Activated naive CD4-positive, alpha-beta T cell treated with anti-CD3 and anti-CD28 coated beads for 36 hours (primary cell): ENCODE data around the gene METTL3. TPM values are rescaled to one million over a fixed set of nuclear protein-coding genes. Genes with fewer than 3 reads are reported as not detected.
"Not testable (repeated sequence)": the region's sequence is repeated elsewhere in the genome, so short reads cannot be mapped to it uniquely, and the experiment has no call there.

ENCODE experiments used
- CTCF ChIA-PET: fragments of 350-600 bp; sonication (Branson Sonifier 250); formaldehyde crosslinking; loops from one replicate; lab custom pipeline; 2021; ENCODE audit warnings: antibody characterized with exemption; lab: Charles Lee
- DNase-seq: peaks from one replicate; pipeline ENCODE4 v3.0.0-alpha.2; 2020
- H3K27ac Mint-ChIP-seq: one replicate; pipeline ENCODE4 v1.8.0; 2021; ENCODE audit warnings: mild to moderate bottlenecking, mixed read lengths
- H3K27me3 Mint-ChIP-seq: one replicate; pipeline ENCODE4 v1.8.0; 2021; ENCODE audit warnings: low read depth, mixed read lengths
- H3K36me3 Mint-ChIP-seq: one replicate; pipeline ENCODE4 v1.8.0; 2021; ENCODE audit warnings: low read depth, mixed read lengths
- H3K4me1 Mint-ChIP-seq: one replicate; pipeline ENCODE4 v1.8.0; 2021; ENCODE audit warnings: low read depth, mixed read lengths
- H3K4me3 Mint-ChIP-seq: one replicate; pipeline ENCODE4 v1.8.0; 2021; ENCODE audit warnings: mild to moderate bottlenecking, moderate library complexity, mixed read lengths
- H3K9me3 Mint-ChIP-seq: one replicate; pipeline ENCODE4 v1.8.0; 2021; ENCODE audit warnings: mixed read lengths
- intact Hi-C: fragments of 100-400 bp; cut with micrococcal nuclease; formaldehyde crosslinking; loops from one replicate; pipeline ENCODE4 v1.15.1; 2023
- total RNA-seq, 2 experiments: library from RNA; stranded (reverse); gene quantifications; one replicate each; pipeline ENCODE4 v1.2.3, GENCODE V29; 2021

Gene METTL3
- total RNA-seq: 10 to 100 TPM; 60.6 TPM

DNA sequence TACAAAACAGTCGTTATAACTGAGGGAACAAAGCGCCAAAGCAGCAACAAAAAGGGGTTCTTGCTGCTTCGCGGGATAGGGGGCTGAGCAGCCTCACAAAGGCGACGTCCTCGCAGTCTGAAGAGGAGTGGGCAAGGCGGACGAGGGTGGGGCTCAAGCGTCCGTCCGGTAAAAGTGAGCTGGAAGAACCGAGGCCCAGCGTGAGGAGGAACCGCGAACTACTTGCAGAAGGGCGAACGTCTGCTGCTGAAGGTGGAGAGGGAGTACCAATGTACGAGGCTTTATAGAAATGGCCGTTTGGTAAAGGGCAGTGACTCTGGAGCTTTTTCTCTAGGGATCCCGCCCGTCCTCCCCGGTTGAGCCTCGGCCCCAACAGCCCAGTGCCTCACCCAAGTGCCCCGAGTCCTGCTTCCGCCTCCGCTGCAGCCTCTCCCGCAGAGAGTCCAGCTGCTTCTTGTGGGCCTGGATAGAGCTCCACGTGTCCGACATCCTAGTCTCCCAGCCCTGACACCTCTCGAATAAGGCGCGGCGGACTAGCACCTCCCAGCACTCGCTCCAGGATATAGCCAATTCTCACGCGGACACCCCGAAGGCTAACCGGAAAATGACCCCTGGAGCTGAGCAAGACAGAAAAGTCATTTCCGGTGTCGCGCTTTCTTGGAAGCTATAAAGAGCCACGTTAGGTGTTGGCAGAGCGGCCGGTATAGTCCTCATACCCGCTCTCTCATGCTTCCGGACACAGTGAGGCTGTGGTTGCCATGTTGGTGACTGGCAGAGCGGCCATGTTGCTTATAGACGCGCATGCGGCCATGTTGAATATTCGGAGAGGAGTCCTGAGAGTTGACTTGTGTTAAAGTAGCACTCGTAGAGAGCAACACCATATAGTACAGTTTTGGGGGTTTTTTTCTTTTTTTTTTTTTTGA is at the start of gene METTL3:
METTL3 (minus strand) TSS at position 606 of the 923 bp plus-strand sequence; CDS start at position 489, 117 bp downstream.
- CTCF ChIA-PET: interaction anchor here (0.8 to 6.5 kb wide), 6 partner anchors 11 to 55 kb away, joined by 3 to 44 read pairs (median 6); partner anchors contain the start of genes CHD8, RAB2B and SALL2
- Mint-ChIP-seq H3K36me3 (peaks cover 21% of the 10 kb centered on the region), H3K4me1 (peaks cover 30% of the 10 kb centered on the region), H3K27ac (peak within 1 kb of the TSS; percentile 96), H3K9me3 (no peaks in the 10 kb centered on the region), H3K4me3 (peak within 1 kb of the TSS; percentile 96), H3K27me3 (no peaks in the 10 kb centered on the region)
- DNase-seq: peak; percentile 96
- intact Hi-C loops: loop anchor here (1.0 to 10.0 kb wide), 11 partner anchors 15 to 1254 kb away; partner anchors contain the start of genes CHD8, HNRNPC, OXA1L and SALL2

DNA sequence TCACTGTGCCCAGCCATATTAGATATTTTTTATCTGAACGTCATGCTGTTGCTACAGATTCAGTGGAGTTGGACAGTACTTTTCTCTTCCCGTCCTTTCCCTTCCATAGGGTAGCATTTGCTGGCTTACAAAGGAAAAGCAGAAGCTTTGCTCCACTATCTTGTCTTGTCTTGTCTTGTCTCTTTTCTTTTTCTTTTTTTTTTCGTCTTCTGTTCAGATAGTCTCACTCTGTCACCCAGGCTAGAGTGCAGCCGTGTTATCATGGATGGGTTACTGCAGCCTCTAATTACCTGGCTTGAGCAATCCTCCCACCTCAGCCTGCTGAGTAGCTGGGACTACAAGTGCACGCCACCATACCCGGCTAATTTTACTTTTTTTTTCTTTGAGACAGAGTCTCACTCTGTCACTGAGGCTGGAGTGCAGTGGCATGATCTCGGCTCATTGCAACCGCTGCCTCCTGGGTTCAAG is 47.6 kb upstream of the METTL3 start:
- peaks cover 6% of the 10 kb centered on the region for H3K4me1 Mint-ChIP-seq
- DNase-seq: no peak
- intact Hi-C loops: loop anchor here (5.0 to 10.0 kb wide), 2 partner anchors 146 to 494 kb away; no protein-coding TSS in a partner anchor
- no peak overlapping the region for H3K27ac Mint-ChIP-seq
- H3K9me3 Mint-ChIP-seq: no peaks in the 10 kb centered on the region
- no peaks in the 10 kb centered on the region for H3K36me3 Mint-ChIP-seq
- H3K4me3 Mint-ChIP-seq: no peak overlapping the region
- CTCF ChIA-PET: interaction anchor here (0.6 to 4.9 kb wide), 5 partner anchors 45 to 645 kb away, joined by 3 to 38 read pairs (median 5); no protein-coding TSS in a partner anchor
- H3K27me3 Mint-ChIP-seq: no peaks in the 10 kb centered on the region

GRCh38 chr14:21557084-21557901 is 46.2 kb upstream of the METTL3 start:
- CTCF ChIA-PET: interaction anchor here (0.6 to 2.5 kb wide), 19 partner anchors 11 to 1508 kb away, joined by 3 to 52 read pairs (median 3); partner anchors contain the start of genes CHD8, METTL3, RAB2B and SALL2
- peaks cover 6% of the 10 kb centered on the region for H3K4me1 Mint-ChIP-seq
- no peaks in the 10 kb centered on the region for H3K27me3 Mint-ChIP-seq
- no peaks in the 10 kb centered on the region for H3K36me3 Mint-ChIP-seq
- no peaks in the 10 kb centered on the region for H3K9me3 Mint-ChIP-seq
- no peak overlapping the region for H3K27ac Mint-ChIP-seq
- peak; percentile 91 for DNase-seq
- intact Hi-C loops: loop anchor here (1.0 to 10.0 kb wide), 8 partner anchors 46 to 492 kb away; partner anchors contain the start of genes CHD8, METTL3, SUPT16H and TOX4
- H3K4me3 Mint-ChIP-seq: peak overlapping the region; percentile 27

DNA sequence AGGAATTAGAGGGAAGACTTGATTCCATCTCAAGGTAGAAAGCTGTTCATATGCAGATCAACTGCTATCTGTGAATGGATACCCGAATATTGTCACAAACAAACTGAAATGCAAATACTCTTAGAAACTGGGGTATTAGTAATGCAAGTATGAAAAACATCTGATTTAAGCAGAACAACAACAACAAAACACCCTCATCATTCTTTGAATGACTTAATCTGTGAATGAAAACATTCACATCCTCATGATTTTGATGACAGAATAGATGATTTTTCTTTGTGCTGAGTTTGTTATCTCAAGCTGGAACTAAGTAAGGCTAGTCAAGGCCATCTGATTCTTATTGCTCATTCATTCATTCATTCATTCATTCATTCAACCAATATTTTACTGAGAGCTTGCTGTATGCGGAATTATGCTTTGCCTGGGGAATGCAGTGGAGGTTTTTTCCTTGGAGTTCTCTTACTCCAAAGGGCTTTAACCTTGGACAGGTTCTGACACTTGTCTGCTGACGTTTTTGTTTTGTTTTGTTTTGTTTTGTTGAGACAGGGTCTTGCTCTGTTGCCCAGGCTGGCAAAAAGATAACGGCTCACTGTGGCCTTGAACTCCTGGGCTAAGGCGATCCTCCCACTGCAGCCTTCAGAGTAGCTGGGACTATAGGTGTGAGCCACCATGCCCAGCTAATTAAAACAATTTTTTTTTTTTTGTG is 45.4 kb upstream of the METTL3 start:
- Mint-ChIP-seq H3K27ac (no peak overlapping the region), H3K9me3 (no peaks in the 10 kb centered on the region), H3K4me1 (peaks cover 6% of the 10 kb centered on the region), H3K27me3 (no peaks in the 10 kb centered on the region), H3K36me3 (no peaks in the 10 kb centered on the region), H3K4me3 (no peak overlapping the region)
- intact Hi-C loops: loop anchor here (1.0 to 10.0 kb wide), 8 partner anchors 45 to 492 kb away; partner anchors contain the start of genes CHD8, METTL3, SUPT16H and TOX4
- no peak for DNase-seq
- CTCF ChIA-PET: interaction anchor here (0.6 to 2.5 kb wide), 21 partner anchors 10 to 1508 kb away, joined by 3 to 52 read pairs (median 4); partner anchors contain the start of genes CHD8, METTL3, RAB2B and SALL2

- H3K4me3 Mint-ChIP-seq: no peak overlapping the region
- no peaks in the 10 kb centered on the region for H3K36me3 Mint-ChIP-seq
- no peaks in the 10 kb centered on the region for H3K27me3 Mint-ChIP-seq
- peaks cover 6% of the 10 kb centered on the region for H3K4me1 Mint-ChIP-seq
- no peak overlapping the region for H3K27ac Mint-ChIP-seq
- H3K9me3 Mint-ChIP-seq: no peaks in the 10 kb centered on the region
- no peak for DNase-seq
- intact Hi-C loops: loop anchor here (10.0 kb wide), 1 partner anchor 488 kb away; no protein-coding TSS in a partner anchor
- CTCF ChIA-PET: interaction anchor here (2.1 kb wide), 1 partner anchor 55 kb away, joined by 14 read pairs; no protein-coding TSS in a partner anchor
Measured at GRCh38 chr14:21553266-21553665, 42.1 kb upstream of the METTL3 start.

- H3K4me3 Mint-ChIP-seq, intact Hi-C loops, H3K27ac Mint-ChIP-seq, H3K4me1 Mint-ChIP-seq, H3K9me3 Mint-ChIP-seq, H3K36me3 Mint-ChIP-seq, CTCF ChIA-PET, DNase-seq, H3K27me3 Mint-ChIP-seq: not testable (repeated sequence)
Measured at GRCh38 chr14:21544588-21544987, 33.4 kb upstream of the METTL3 start.

DNA sequence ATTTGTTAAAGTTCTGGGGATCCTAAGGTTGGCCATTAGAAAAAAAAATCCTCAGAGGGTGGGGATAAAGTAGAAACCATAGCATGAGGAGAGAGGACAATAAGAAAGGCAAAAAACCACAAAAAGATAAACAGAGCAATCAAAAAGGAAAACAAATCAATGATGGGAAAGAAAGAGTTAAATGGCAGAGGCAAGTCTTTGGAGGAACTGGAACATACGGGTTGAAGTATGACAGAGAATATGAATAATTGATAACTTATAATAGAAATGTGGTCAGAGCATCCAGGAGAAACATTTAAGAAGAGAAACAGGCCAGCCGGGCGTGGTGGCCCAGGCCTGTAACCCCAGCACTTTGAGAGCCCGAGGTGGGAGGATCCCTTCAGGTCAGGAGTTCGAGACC is 32.8 kb upstream of the METTL3 start:
- CTCF ChIA-PET: no interaction called here
- Mint-ChIP-seq H3K36me3 (no peaks in the 10 kb centered on the region), H3K4me3 (no peak overlapping the region), H3K27ac (no peak overlapping the region), H3K4me1 (no peaks in the 10 kb centered on the region), H3K9me3 (no peaks in the 10 kb centered on the region), H3K27me3 (peaks cover 11% of the 10 kb centered on the region)
- intact Hi-C loops: no loop called here
- no peak for DNase-seq

- DNase-seq: no peak
- intact Hi-C loops: no loop called here
- Mint-ChIP-seq H3K27me3 (peaks cover 15% of the 10 kb centered on the region), H3K4me1 (no peaks in the 10 kb centered on the region), H3K9me3 (no peaks in the 10 kb centered on the region), H3K27ac (no peak overlapping the region), H3K4me3 (no peak overlapping the region), H3K36me3 (no peaks in the 10 kb centered on the region)
- CTCF ChIA-PET: no interaction called here
Measured at GRCh38 chr14:21543521-21543960, 32.4 kb upstream of the METTL3 start.

DNA sequence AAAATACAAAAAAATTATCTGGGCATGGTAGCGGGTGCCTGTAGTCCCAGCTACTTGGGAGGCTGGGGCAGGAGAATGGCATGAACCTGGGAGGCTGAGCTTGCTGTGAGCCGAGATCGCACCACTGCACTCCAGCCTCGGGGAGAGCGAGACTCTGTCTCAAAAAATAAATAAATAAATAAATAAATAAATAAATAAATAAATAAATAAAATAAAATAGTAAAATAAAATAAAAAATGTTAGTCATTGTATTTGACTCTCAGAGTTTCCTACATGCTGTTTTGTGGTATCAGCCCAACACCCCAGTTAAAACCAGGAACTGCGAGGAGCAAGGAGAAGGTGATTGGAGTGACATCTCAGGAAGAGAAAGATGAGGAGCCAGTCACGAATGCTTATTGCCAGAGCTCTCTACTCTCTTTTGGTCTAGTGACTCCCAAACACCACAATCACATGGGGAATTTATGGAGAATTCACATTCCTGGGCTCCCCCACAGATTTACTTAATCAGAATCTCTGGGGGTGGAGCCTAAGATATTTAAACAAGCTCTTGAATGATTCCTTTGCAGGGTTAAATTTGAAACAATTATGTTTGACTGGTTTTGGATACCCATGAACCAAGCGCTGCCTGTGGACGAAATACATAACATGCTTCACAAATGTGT is 30.4 kb upstream of the METTL3 start:
- intact Hi-C loops: no loop called here
- no peak for DNase-seq
- CTCF ChIA-PET: interaction anchor here (1.2 to 1.5 kb wide), 2 partner anchors 14 to 43 kb away, joined by 3 to 5 read pairs; no protein-coding TSS in a partner anchor
- Mint-ChIP-seq H3K9me3 (no peaks in the 10 kb centered on the region), H3K36me3 (no peaks in the 10 kb centered on the region), H3K27me3 (peaks cover 28% of the 10 kb centered on the region), H3K4me1 (peaks cover 5% of the 10 kb centered on the region), H3K4me3 (no peak overlapping the region), H3K27ac (no peak overlapping the region)

- intact Hi-C loops: no loop called here
- H3K9me3 Mint-ChIP-seq: no peaks in the 10 kb centered on the region
- CTCF ChIA-PET: no interaction called here
- no peak overlapping the region for H3K4me3 Mint-ChIP-seq
- no peak overlapping the region for H3K27ac Mint-ChIP-seq
- peaks cover 5% of the 10 kb centered on the region for H3K4me1 Mint-ChIP-seq
- no peaks in the 10 kb centered on the region for H3K36me3 Mint-ChIP-seq
- peaks cover 41% of the 10 kb centered on the region for H3K27me3 Mint-ChIP-seq
- DNase-seq: no peak
Measured at GRCh38 chr14:21539189-21539940, 28.2 kb upstream of the METTL3 start.
